ENCODE measurements around the gene APOO.
"Not testable (repeated sequence)": the region's sequence is repeated elsewhere in the genome, so short reads cannot be mapped to it uniquely, and the experiment has no call there.

Gene APOO

GRCh38 chrX:23901805-23902204 lies 5.9 kb downstream of the APOO start:
- ATAC-seq, result peak; percentile 71 to 73

DNA sequence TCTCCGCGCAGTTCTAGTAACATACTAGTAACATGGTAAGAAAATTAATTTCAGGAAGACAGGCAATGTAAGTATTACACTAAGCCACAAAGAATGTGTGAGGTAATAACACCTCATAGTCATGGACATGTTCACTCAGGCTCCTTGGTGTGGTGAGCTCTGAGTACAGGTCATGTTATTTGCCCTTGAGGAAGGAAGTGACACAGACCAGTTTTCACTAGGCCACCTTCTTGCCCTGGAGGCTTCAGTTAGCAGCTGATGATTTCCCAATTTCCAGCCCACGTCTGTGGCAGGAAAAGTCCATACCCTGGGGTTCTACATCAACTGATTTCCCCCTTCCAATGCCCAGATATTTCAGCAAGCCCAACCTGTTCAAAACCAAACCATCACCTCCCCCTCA lies 6.7 kb downstream of the APOO start:
- ATAC-seq, result peak; percentile 59 to 70

DNA sequence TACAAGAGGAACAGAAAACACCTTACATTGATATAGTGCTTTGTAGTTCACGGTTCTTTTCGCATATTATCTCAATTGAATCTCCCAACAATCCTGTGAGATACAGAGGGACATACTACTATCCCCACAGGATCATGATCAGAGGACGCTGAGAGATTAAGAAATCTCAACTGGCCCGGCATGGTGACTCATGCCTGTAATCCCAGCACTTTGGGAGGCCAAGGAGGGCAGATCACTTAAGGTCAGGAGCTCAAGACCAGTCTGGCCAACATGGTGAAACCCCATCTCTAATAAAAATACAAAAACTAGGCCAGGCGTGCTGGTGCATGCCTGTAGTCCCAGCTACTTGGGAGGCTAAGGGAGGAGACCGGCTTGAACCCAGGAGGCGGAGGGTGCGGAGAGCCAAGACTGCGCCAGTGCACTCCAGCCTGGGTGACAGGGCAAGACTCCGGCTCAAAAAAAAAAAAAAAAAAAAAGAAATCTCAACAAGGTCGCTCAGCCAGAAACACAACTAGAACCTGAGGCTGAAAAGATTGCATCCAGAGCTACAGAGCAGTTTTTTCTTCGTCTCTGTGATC lies 7.4 kb downstream of the APOO start:
- ATAC-seq, result no peak

- no peak for ATAC-seq
Observed at GRCh38 chrX:23898412-23898959, 9.3 kb downstream of the APOO start.

DNA sequence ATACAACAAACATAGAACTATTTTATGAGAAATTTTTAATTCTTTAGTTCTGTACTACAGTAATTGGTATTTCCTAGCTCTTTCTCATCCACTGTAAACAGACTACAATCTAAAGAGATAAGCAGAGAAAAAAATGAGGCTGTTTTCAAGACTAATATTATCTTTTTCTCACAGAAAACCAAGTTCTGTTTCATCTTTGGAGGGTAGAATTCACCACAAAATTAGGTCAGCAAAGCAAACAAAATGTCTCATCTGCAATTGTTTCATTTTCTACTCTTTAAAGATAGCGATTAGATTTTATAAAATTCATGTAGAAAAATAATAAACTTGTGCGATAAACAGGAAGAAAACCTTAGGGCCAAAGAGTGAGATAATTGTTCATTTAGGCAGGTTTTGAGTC lies 10.8 kb downstream of the APOO start:
- peak; percentile 31 to 41 for ATAC-seq

DNA sequence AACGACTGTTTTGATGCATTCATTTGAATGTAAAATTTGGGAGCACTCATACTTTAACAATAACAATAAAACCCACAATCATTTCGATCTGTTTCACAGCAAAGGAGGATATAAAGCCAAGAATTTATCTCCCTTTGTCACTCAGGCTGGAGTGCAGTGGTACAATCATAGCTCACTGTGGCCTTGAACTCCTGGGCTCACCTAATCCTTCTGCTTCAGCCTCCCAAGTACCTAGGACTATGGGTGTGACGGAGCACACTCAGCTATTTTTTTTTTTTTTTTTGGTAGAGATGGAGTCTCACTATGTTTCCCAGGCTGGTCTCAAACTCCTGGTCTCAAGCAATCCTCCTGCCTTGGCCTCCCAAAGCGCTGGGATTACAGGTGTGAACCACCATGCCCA lies 11.2 kb downstream of the APOO start:
- ATAC-seq, result not testable (repeated sequence)

GRCh38 chrX:23894993-23895392 lies 12.7 kb downstream of the APOO start:
- ATAC-seq, result not testable (repeated sequence)

GRCh38 chrX:23890933-23891332 lies 16.8 kb downstream of the APOO start:
- ATAC-seq, result no peak

GRCh38 chrX:23888887-23889501 lies 18.7 kb downstream of the APOO start:
- no peak for ATAC-seq

DNA sequence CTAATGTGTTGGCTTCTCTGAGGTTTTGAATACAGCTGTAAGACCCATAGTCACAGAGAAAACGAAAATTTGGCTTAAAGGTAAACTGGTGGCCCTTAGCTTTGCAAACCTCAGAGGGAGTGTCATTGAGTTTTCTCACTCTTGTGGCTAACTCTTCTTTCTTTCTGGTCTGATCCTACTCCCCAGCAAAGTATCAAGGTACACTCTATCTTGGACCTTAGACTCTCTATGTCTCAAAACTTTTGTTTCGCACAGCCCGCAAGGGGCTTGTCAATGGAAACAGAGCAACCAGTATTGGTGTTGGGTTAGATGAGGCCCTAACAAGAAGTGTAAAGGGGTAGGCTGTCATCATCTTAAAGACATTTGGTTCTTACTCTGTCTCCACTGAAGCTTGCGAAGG lies 19.8 kb downstream of the APOO start:
- ATAC-seq, result no peak

GRCh38 chrX:23887451-23887850 lies 20.3 kb downstream of the APOO start:
- no peak for ATAC-seq

- ATAC-seq, result no peak
Observed at GRCh38 chrX:23885803-23886202, 21.9 kb downstream of the APOO start.

DNA sequence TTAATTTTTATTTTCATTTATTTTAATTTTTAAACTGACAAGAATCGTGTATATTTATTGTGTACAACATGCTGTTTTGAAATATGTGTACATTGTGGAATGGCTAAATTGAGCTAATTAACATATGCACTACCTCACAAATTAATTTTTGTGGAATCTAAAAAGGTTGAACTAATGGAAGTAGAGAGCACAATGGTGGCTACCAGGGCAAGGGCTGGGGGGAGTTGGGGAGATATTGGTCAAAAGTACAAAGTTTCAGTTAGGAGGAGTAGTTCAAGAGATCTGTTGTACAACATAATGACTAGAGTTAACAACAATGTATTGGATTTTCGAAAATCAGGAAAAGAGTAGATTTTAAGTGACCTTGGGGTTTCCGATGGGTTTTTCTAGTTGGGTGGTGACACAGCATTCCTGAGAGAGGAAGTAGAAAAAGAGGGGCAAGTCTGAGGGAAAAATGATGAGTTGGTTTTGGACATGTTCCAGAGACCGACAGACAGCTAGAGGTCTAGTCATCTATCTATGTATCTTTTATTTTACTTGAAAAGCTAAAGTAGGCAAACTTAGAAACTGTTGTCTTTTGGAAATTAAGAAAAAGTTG lies 23.2 kb downstream of the APOO start:
- ATAC-seq, result no peak

- ATAC-seq, result peak; percentile 56 to 74
Observed at GRCh38 chrX:23883737-23884354, 23.9 kb downstream of the APOO start.

DNA sequence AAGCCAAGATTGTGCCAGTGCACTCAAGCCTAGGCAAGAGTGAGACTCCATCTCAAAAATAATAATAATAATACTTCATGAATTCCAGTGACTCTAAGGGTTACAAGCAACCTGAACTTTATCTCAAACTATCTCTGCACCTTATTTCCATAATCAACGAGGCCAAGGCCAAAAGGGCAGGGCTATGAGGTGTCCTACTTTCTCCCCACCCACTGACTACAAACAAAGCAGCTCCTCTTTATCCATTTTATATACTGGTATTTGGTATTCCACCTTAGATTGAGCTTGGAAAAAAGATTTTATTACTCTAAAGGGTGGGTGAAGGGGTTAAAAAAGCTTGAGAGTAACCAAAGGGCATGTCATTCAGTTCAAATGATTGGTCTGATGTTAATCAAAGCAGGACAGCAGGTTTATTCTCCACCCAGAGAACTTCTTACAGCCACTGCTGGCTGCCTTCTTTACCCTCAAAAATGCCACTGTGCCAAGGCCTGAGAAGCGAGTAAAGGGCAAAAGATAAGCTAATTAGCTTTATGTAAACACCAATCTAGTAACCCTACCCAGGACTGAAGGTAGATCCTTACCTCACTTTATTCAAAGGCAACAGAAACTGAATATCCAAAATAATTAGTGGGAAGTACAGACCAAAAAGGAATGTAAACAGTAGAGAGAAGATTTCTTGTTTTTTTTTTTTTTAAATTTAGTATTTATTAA lies 28.2 kb downstream of the APOO start:
- no peak for ATAC-seq

DNA sequence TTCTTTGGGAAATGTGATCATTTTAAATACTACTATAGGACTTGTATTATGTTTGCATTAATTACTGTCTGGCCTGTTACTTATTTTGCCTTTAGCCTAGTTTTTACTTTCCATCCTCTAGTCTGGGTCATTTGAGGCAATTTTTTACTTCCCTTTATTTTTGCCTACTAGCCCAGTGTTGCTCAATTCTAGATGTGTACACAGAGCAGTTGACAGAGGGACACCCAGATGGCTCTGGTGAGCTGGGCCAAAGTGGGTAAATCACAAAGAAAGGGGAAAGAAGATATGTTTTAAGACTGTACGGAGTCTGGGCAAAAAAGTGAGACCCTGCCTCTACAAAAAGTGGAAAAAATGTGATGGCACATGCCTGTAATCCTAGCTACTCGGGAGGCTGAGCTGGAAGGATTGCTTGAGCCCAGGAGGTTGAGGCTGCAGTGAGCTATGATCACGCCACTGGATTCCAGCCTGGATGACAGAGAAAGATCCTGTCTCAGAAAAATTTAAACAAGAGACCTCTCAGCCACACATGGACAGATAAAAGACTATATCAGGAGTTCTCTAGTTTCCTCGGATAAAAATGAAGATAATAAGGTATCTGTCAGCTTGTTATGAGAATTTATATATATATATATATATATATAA lies 35.7 kb downstream of the APOO start:
- no peak for ATAC-seq

- no peak for ATAC-seq
Observed at GRCh38 chrX:23870041-23870440, 37.7 kb downstream of the APOO start.

DNA sequence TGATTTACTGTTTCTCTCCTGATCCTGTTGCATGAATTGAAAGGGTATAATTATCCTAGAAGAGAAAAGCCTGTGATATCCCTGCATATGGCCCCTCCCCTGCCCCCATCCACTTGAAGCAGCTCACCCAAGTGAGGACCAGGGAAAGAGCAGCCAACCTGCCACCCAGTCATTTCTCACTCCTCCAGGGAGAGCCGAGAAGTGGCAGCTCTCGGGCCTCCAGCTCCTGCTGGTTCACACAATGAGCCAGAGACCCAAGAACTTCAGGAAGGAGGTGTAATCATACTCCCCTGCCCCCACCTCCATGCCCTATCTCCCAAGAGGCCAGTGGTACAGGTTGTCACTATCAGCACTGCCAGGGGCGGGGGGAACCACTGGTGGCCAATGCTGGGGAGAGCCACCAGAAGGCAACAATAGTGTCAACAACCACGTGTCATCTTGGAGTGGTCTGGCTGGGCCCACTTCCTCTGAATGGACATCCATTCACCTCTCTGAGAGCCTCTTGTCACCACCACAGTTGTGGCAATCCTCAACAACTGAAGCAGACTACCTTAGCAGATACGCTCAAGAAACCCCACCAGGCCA lies 42.9 kb downstream of the APOO start:
- no peak for ATAC-seq

DNA sequence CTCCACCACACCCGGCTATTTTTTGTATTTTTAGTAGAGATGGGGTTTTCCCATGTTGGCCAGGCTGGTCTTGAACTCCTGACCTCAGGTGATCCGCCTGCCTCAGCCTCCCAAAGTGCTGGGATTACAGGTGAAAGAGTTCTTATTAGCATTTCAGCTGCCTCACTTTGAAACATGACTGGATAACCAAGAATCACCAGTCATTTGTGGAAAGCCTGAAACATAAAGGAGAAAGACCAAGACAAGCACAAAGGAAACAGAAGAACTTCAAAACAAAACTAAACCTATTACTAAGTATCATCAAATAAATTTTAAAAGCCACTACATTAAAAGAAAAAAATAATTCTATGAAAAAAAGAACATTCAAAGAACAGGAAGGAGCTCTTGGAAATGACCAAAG lies 45.8 kb downstream of the APOO start:
- peak; percentile 75 to 85 for ATAC-seq

DNA sequence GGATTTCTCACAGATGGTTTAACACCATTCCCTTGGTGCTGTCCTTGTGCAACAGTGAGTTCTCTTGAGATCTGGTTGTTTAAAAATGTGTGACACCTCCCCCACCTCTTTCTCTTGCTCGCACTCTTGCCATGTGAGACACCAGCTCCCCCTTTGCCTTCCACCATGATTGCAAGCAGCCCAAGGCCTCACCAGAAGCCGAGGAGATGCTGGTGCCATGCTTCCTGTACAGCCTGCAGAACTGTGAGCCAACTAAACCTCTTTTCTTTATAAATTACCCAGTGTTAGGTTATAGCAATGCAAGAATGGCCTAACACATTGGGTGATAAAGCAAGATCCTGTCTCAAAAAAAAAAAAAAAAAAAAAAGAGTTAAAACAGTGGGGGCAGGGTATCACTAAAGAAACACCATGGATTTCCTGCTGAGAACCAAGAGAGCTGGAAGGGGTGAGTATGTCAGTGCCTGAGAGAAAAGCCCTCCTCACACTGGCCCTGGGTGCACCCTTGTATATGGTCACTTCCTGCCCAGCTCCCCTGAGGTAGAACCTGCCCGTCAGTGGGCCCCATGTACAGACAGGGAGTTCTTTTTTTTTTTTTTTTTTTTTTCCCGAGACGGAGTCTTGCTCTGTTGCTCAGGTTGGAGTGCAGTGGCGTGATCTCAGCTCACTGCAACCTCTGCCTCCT lies 46.4 kb downstream of the APOO start:
- ATAC-seq, result peak; percentile 51 to 69

GRCh38 chrX:23859238-23859637 lies 48.5 kb downstream of the APOO start:
- not testable (repeated sequence) for ATAC-seq

DNA sequence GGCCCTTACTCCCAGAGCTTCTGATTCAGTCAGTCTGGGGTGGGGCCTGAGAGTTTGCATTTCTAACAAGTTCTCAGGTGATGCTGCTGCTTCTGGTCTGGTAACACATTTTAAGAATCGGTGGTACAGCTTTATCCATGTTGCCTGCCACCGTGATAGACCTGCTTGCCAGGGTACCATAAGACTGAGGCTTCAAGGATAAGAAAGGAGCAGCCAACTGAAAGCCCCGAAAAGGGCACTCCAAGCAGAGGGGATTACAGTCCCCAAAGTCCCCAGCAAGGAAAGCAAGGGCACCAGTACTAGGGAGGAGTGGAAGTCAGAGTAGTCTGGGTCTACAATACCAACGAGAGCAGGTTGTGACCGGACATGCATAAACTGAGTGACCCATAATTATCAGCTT lies 49.8 kb downstream of the APOO start:
- no peak for ATAC-seq

Measured in activated CD4-positive, CD25-positive, alpha-beta regulatory T cell treated with anti-CD3 and anti-CD28 coated beads, Interleukin-2, amount 50 U/mL, for 24 hours (primary cell).